Fibroblast of peridontal ligament (primary cell): Measurements from ENCODE around the gene NOP14.
A peak's percentile ranks its signal among the peaks of the same experiment; 100 is the strongest.

Experiments used
- DNase-seq: peaks from one replicate; pipeline ENCODE4 v3.0.0-alpha.2; 2010; ENCODE audit errors: extremely low read depth

Gene NOP14

GRCh38 chr4:2914256-2915126, 48.7 kb downstream of the NOP14 start:
- no peak for DNase-seq

GRCh38 chr4:2913168-2913567, 50.0 kb downstream of the NOP14 start:
- DNase-seq, result no peak

GRCh38 chr4:2911868-2912267, 51.3 kb downstream of the NOP14 start:
- DNase-seq, result no peak

GRCh38 chr4:2910409-2910808, 52.8 kb downstream of the NOP14 start:
- no peak for DNase-seq

GRCh38 chr4:2909583-2909982, 53.6 kb downstream of the NOP14 start:
- no peak for DNase-seq

- DNase-seq, result no peak
These were observed 54.5 kb downstream of the NOP14 start for GRCh38 chr4:2908686-2909085.

GRCh38 chr4:2907706-2908293, 55.4 kb downstream of the NOP14 start:
- no peak for DNase-seq

GRCh38 chr4:2907226-2907625, 56.0 kb downstream of the NOP14 start:
- no peak for DNase-seq

- no peak for DNase-seq
These were observed 57.0 kb downstream of the NOP14 start for GRCh38 chr4:2906218-2906617.

- no peak for DNase-seq
These were observed 57.7 kb downstream of the NOP14 start for GRCh38 chr4:2905544-2905943.

- no peak for DNase-seq
These were observed 61.1 kb downstream of the NOP14 start for GRCh38 chr4:2902126-2902525.

GRCh38 chr4:2901186-2901585, 62.0 kb downstream of the NOP14 start:
- DNase-seq, result no peak

- no peak for DNase-seq
These were observed 62.5 kb downstream of the NOP14 start for GRCh38 chr4:2900741-2901140.

GRCh38 chr4:2898001-2898400, 65.2 kb downstream of the NOP14 start:
- DNase-seq, result no peak

GRCh38 chr4:2893772-2894171, 69.4 kb downstream of the NOP14 start:
- peak; percentile 15 for DNase-seq

- peak; percentile 64 for DNase-seq
These were observed 71.9 kb downstream of the NOP14 start for GRCh38 chr4:2891294-2891693.

- no peak for DNase-seq
These were observed 74.3 kb downstream of the NOP14 start for GRCh38 chr4:2888886-2889285.
